ENCODE results near the gene AQP3. TPM values are rescaled to one million over a fixed set of nuclear protein-coding genes. Genes with fewer than 3 reads are reported as not detected.

AQP3 gene
- total RNA-seq, 2 experiments from 2014 or later: 99.8 to 106 TPM

DNA sequence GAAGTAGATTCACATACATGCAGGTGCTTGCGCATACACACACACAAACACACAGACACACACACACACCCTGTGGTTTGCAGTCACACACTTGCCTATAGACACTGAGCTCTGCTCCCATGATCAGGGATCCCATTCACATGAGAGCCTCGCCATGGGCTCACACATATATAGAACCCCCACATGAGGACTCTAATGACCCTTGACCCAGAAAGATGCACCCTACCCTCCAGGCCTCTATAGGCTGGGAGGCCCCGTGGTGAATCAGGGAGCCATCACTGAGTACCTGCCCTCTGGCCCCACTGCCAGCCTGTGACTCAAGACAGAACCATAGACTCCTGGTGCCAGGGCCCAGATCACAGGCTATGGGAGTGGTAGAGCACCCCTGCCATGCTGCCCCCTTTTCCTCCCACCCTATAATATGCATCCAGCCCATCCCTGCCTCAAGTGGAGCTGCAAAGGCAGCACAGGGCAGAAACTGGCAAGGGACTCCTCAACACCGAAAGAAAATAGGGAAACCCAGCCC lies 3.3 kb upstream of the AQP3 start:
- DNase-seq: no peak
- ChIA-PET CTCF (interaction anchor here (4.0 kb wide), 1 partner anchor 35 kb away, joined by 39 read pairs; no protein-coding TSS in a partner anchor), POLR2A (interaction anchor here (1.8 to 8.1 kb wide), 3 partner anchors 8 to 34 kb away, joined by 5 to 98 read pairs (median 9); partner anchors contain the start of gene NOL6)
- intact Hi-C loops (cut with DNase I, micrococcal nuclease): no loop called here
- Histone ChIP-seq H3K27me3 (ENCODE audit: control insufficient read depth in 1 of 2, insufficient read depth in 2 of 2, low read length in 2 of 2) (no peaks in the 10 kb centered on the region), H3K4me1 (ENCODE audit: insufficient read depth, low read length) (peaks cover 67% of the 10 kb centered on the region), H3K36me3 (ENCODE audit: insufficient read depth, low read length) (peaks cover 2% of the 10 kb centered on the region), H3K27ac (ENCODE audit: low read depth in 1 of 2, low read length in 2 of 2) (no peak overlapping the region), H3K9me3 (ENCODE audit: control insufficient read depth in 1 of 2, insufficient read depth in 1 of 2, low read length in 2 of 2) (no peaks in the 10 kb centered on the region), H3K4me3 (ENCODE audit: low read length) (no peak overlapping the region)
- H3K9me3 Mint-ChIP-seq: no peaks in the 10 kb centered on the region
- peaks cover 65% of the 10 kb centered on the region for H3K4me1 Mint-ChIP-seq (ENCODE audit: low read depth)
- no peak for ATAC-seq (ENCODE audit: poor library complexity)
- H3K27ac Mint-ChIP-seq: peak overlapping the region; percentile 49
- H3K36me3 Mint-ChIP-seq (ENCODE audit: low read depth): peaks cover 19% of the 10 kb centered on the region
- no peaks in the 10 kb centered on the region for H3K27me3 Mint-ChIP-seq
- H3K4me3 Mint-ChIP-seq: peak overlapping the region; percentile 69
- TF ChIP-seq, protein P1, sequence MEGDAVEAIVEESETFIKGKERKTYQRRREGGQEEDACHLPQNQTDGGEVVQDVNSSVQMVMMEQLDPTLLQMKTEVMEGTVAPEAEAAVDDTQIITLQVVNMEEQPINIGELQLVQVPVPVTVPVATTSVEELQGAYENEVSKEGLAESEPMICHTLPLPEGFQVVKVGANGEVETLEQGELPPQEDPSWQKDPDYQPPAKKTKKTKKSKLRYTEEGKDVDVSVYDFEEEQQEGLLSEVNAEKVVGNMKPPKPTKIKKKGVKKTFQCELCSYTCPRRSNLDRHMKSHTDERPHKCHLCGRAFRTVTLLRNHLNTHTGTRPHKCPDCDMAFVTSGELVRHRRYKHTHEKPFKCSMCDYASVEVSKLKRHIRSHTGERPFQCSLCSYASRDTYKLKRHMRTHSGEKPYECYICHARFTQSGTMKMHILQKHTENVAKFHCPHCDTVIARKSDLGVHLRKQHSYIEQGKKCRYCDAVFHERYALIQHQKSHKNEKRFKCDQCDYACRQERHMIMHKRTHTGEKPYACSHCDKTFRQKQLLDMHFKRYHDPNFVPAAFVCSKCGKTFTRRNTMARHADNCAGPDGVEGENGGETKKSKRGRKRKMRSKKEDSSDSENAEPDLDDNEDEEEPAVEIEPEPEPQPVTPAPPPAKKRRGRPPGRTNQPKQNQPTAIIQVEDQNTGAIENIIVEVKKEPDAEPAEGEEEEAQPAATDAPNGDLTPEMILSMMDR (IDR thresholded peaks at IDR 0.05): no peak

DNA sequence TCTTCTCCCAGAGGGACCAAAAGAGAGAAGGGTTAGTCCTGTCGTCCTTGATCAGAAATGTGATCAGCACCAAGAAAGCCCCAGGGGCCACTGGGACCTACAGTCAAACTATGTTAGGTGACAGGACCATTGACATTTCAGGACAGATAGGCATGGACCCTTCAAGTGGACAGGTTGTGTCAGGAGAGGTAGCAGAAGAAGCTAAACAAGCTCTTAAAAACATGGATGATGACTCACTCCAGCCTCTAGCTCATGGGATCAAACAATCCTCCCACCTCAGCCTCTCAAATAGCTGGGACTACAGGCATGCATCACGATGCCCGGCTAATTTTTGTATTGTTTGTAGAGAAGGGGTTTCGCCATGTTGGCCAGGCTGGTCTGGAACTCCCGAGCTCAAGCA lies 2.3 kb upstream of the AQP3 start:
- Mint-ChIP-seq H3K4me3 (peak overlapping the region; percentile 48), H3K36me3 (ENCODE audit: low read depth) (peaks cover 28% of the 10 kb centered on the region)
- POLR2A ChIA-PET: interaction anchor here (1.8 to 8.1 kb wide), 2 partner anchors 9 to 34 kb away, joined by 5 to 98 read pairs; no protein-coding TSS in a partner anchor

DNA sequence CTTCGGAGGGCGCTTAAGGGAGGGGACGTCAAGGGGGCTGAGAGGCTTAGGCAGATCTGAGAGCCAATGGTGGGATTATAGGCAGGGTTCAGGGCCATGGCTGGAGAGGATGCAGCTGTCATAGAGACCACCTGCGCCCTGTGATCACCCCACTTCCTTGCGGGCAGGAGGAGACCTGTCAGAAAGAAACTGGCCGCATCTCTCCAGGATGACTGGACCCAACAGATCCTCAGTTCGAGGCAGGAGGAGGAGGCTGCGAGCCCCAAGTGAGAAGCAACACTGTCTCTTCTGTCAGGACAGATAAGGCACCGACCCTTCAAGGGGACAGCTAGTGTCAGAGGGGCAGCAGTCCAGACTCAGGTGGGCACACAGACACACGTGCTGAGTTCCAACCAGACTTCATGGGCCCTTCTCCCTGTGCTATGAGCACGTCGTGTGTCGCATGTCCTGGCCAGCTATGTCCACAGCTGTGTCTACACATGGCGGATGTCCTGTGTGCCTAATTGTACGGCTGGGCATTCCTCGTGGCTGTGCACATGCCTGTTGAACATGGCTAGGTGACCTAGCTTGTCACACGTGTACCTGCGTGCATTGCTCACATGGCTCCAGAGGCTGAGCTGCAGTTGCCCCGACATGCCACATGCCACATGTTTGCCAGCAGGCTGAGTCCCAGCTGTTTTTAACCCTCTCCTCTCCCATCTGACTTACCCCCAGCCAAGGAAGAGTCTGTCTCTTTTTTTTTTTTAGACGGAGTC lies 583 bp upstream of the AQP3 start:
- peak in 3 of 14 experiments; percentile 26 to 46 (median 30) for DNase-seq
- H3K4me1 Mint-ChIP-seq (ENCODE audit: low read depth): peaks cover 57% of the 10 kb centered on the region
- ATAC-seq (ENCODE audit: poor library complexity): no peak
- no peaks in the 10 kb centered on the region for H3K9me3 Mint-ChIP-seq
- intact Hi-C loops (cut with DNase I, micrococcal nuclease): loop anchor here (1.0 to 2.0 kb wide), 3 partner anchors 10 to 31 kb away; no protein-coding TSS in a partner anchor
- ChIA-PET CTCF (interaction anchor here (0.7 to 4.3 kb wide), 10 partner anchors 9 to 73 kb away, joined by 3 to 40 read pairs (median 6); partner anchors contain the start of gene NOL6), POLR2A (interaction anchor here (0.8 to 8.1 kb wide), 13 partner anchors 8 to 183 kb away, joined by 3 to 98 read pairs (median 14); partner anchors contain the start of genes BAG1, CHMP5, NFX1 and NOL6)
- H3K9me3 ChIP-seq (ENCODE audit: control insufficient read depth in 1 of 2, insufficient read depth in 1 of 2, low read length in 2 of 2): no peaks in the 10 kb centered on the region
- peak overlapping the region; percentile 97 for H3K4me3 Mint-ChIP-seq
- peak overlapping the region; percentile 82 to 91 for H3K27ac ChIP-seq (ENCODE audit: low read depth in 1 of 2, low read length in 2 of 2)
- peaks cover 26% of the 10 kb centered on the region for H3K36me3 ChIP-seq (ENCODE audit: insufficient read depth, low read length)
- peak overlapping the region; percentile 99 for H3K27ac Mint-ChIP-seq
- peaks cover 44% of the 10 kb centered on the region for H3K36me3 Mint-ChIP-seq (ENCODE audit: low read depth)
- H3K4me1 ChIP-seq (ENCODE audit: insufficient read depth, low read length): peaks cover 70% of the 10 kb centered on the region
- TF ChIP-seq, protein P1 (IDR thresholded peaks at IDR 0.05): no peak
- no peaks in the 10 kb centered on the region for H3K27me3 ChIP-seq (ENCODE audit: control insufficient read depth in 1 of 2, insufficient read depth in 2 of 2, low read length in 2 of 2)
- H3K4me3 ChIP-seq (ENCODE audit: low read length): peak overlapping the region; percentile 90
- no peaks in the 10 kb centered on the region for H3K27me3 Mint-ChIP-seq

More for the DNA sequence above, 2.3 kb upstream of the AQP3 start:
- Histone ChIP-seq H3K27ac (ENCODE audit: low read depth in 1 of 2, low read length in 2 of 2) (no peak overlapping the region), H3K27me3 (ENCODE audit: control insufficient read depth in 1 of 2, insufficient read depth in 2 of 2, low read length in 2 of 2) (no peaks in the 10 kb centered on the region), H3K4me1 (ENCODE audit: insufficient read depth, low read length) (peaks cover 70% of the 10 kb centered on the region), H3K9me3 (ENCODE audit: control insufficient read depth in 1 of 2, insufficient read depth in 1 of 2, low read length in 2 of 2) (no peaks in the 10 kb centered on the region), H3K36me3 (ENCODE audit: insufficient read depth, low read length) (peaks cover 10% of the 10 kb centered on the region), H3K4me3 (ENCODE audit: low read length) (no peak overlapping the region)
- Mint-ChIP-seq H3K4me1 (ENCODE audit: low read depth) (peaks cover 71% of the 10 kb centered on the region), H3K9me3 (no peaks in the 10 kb centered on the region), H3K27me3 (no peaks in the 10 kb centered on the region), H3K27ac (peak overlapping the region; percentile 99)
- DNase-seq: no peak
- intact Hi-C loops (cut with DNase I, micrococcal nuclease): no loop called here
- TF ChIP-seq, protein P1 (IDR thresholded peaks at IDR 0.05): no peak
- ATAC-seq (ENCODE audit: poor library complexity): no peak
- CTCF ChIA-PET: interaction anchor here (4.3 kb wide), 1 partner anchor 34 kb away, joined by 40 read pairs; no protein-coding TSS in a partner anchor
